ENCODE results near the gene LIN28B.
"Not testable (repeated sequence)": the region's sequence is repeated elsewhere in the genome, so short reads cannot be mapped to it uniquely, and the experiment has no call there.

The LIN28B gene

GRCh38 chr6:105069821-105070445, 113.0 kb downstream of the LIN28B start:
- no peak for FAIRE-seq

GRCh38 chr6:105072798-105073199, 115.9 kb downstream of the LIN28B start:
- no peak for FAIRE-seq

- FAIRE-seq, result no peak
Observed at GRCh38 chr6:105075210-105075609, 118.3 kb downstream of the LIN28B start.

- FAIRE-seq, result not testable (repeated sequence)
Observed at GRCh38 chr6:105076418-105076817, 119.5 kb downstream of the LIN28B start.

- peak; percentile 93 for FAIRE-seq
Observed at GRCh38 chr6:105077596-105078385, 120.9 kb downstream of the LIN28B start.

GRCh38 chr6:105078386-105078708, 121.4 kb downstream of the LIN28B start:
- no peak for FAIRE-seq

- FAIRE-seq, result no peak
Observed at GRCh38 chr6:105080279-105080678, 123.4 kb downstream of the LIN28B start.

- FAIRE-seq, result not testable (repeated sequence)
Observed at GRCh38 chr6:105081662-105082061, 124.8 kb downstream of the LIN28B start.

- FAIRE-seq, result peak; percentile 88
Observed at GRCh38 chr6:105087571-105088211, 130.8 kb downstream of the LIN28B start.

- no peak for FAIRE-seq
Observed at GRCh38 chr6:105091140-105091829, 134.4 kb downstream of the LIN28B start.

GRCh38 chr6:105094133-105094640, 137.3 kb downstream of the LIN28B start:
- FAIRE-seq, result no peak

GRCh38 chr6:105095139-105095538, 138.2 kb downstream of the LIN28B start:
- no peak for FAIRE-seq

GRCh38 chr6:105097288-105097687, 140.4 kb downstream of the LIN28B start:
- FAIRE-seq, result no peak

GRCh38 chr6:105099371-105099770, 142.5 kb downstream of the LIN28B start:
- FAIRE-seq, result no peak

GRCh38 chr6:105102186-105102585, 145.3 kb downstream of the LIN28B start:
- no peak for FAIRE-seq

GRCh38 chr6:105105094-105105493, 148.2 kb downstream of the LIN28B start:
- no peak for FAIRE-seq

- no peak for FAIRE-seq
Observed at GRCh38 chr6:105106260-105106659, 149.4 kb downstream of the LIN28B start.

- FAIRE-seq, result no peak
Observed at GRCh38 chr6:105107207-105107606, 150.3 kb downstream of the LIN28B start.

- FAIRE-seq, result no peak
Observed at GRCh38 chr6:105108631-105109262, 151.8 kb downstream of the LIN28B start.

GRCh38 chr6:105109955-105110895, 153.3 kb downstream of the LIN28B start:
- FAIRE-seq, result no peak

- no peak for FAIRE-seq
Observed at GRCh38 chr6:105111105-105111504, 154.2 kb downstream of the LIN28B start.

GRCh38 chr6:105111871-105112270, 155.0 kb downstream of the LIN28B start:
- no peak for FAIRE-seq

Data from TTC549 (cell line).